HuH-7 (cell line): ENCODE measurements around the gene PEMT.

ENCODE experiments used
- DNase-seq: peaks from one replicate; pipeline ENCODE4 v3.0.0; 2011; ENCODE audit warnings: low spot score

PEMT gene

DNA sequence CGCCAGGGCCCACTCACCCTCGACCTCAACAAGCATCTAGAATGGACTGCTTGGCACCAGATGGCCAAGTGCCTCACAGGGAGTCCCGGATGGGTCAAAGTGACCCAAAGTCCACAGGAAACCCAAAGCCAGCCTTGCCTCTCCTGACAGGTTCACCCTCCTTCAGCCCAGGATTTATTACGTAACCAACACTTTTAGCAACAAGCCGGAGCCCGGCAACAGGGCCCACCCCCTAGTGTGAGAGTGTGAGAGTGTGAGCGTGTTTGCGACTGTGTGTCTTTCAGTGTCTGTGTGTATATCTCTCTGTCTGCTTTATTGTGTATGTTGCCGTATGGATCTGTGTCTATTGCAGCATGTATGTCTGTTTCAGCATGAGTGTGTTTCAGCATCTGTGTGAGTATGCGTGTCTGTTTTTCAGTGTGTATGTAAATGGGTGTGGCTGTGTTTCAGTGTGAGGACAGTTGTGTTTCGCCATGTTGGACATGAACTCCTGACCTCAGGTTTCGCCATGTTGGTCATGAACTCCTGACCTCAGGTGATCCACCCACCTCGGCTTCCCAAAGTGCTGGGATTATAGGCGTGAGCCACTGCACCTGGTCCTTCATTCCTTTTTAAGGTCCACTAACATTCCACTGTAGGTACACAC, 13.7 kb upstream of the PEMT start:
- DNase-seq: no peak

DNA sequence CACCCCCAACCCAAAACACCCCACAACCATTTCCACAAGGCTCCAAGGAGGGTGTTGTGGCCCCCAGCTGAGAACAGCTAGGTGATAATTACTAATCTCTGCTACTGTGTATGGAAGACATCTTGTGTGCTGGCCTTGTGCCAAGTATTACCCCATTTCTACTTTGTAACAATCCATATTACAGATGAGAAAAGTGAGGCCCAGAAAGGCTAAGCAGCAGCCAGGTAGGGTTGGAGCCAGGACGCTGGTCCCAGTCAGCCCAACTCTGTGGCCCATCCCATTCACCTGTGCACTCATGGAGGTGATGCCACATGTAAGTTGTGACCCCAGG, 12.4 kb upstream of the PEMT start:
- no peak for DNase-seq

DNA sequence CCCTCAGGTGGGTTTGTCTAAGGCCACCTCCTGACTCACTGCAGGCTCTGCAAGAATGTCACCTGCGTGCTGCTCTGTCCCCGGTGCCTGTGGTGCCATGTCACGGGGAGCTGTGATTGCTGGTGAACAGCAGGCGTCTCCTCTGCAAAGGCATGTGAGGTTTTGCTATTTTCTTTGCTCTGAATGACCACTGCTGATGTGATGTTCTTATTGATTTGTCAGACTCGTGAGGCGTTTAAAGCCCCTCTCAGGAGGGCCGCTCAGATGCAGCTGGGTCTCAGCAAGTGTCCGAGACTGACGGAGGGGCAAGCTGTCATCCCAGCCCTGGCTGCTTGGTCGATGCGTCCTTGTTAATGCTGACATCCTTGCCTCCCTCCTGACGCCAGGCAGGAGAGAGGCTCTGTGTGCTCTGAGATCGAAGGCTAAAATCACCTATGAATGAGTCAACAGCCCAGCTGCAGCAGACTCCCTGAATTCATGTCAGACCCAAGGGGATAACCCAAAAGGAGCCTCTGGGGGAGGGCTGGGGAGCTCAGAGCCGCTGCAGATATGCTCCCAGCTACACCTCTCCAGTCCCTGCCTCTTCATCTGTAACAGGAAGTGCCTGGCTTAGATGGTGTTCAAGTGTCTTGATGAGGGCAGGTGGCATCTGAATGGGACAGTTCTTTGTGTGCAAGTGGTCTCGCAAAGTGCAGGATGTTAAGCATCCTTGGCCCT, 11.8 kb upstream of the PEMT start:
- no peak for DNase-seq

DNA sequence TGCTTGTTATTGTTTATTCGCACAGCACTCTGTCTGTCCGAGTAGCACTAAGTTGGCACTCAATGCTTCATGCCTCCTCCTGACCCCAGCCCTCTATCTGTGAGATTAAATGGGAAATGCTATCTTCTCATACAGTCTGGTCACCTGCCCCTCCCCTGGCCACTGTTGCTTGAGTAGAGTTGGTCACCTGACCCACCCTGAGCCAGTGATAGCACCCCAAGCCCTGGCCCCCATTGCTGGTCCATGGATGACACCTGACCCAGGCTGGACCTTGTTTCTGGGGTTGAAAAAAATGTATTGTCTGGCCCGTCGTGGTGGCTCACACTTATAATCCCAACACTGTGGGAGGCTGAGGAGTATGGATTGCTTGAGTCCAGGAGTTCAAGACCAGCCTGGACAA, 8.5 kb upstream of the PEMT start:
- DNase-seq: no peak

DNA sequence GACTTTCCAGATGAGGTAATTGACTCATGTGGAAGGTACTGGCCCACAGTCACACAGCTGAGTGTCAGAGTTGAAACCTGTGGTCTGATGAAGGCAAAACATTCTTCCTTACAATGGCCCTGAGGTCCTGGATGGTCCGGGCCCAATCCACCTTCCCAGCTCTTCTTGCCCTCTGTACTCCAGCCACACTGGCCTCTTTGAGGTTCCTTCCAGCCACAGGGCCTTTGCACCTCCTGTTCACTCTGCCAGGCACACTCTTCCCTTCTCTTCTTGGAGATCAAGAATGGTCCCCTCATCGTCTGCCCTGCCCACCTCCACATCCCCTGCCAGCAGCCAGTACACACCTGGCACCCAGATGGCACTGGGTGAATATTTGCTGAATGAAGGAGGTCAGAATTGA, 6.5 kb upstream of the PEMT start:
- no peak for DNase-seq

DNA sequence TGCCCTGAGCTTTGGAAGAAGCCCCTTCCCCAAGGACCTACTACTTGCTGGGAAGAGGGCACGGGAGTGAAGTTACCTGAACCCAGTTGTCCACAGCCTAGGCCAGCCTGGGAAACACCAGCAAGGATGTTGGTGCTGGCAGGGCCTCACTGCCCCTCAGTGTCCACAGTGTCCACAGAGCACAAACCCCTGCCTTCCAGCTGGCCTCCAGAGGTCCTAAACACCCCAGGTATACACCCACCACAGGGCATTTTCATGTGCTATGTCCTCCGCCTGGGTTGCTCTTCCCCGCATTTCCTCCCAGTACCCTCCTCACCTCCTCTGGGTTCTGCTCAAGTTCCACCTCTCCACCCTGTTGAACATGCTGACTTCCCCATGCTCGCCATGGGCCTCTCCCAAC, 4.2 kb upstream of the PEMT start:
- DNase-seq: no peak

DNA sequence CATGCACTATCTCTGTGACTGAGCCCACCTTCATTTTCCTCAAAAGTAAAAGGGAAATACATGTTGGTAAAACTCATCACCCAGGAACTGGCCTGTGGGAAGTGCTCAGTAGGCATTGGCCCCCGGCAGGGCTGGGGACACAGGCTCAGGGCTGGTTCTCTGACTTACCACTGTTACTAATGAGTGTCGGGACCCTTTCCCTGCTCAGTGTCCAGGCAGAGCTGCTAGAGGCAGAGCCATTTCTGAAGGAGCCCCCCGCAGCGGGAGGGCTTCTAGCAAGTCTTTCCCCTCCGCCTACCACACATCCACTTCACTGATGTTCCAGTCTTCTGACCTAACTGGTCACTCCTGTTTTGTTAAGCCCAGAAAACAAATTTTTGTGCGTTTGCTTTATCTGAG, 1.7 kb upstream of the PEMT start:
- DNase-seq: no peak

DNA sequence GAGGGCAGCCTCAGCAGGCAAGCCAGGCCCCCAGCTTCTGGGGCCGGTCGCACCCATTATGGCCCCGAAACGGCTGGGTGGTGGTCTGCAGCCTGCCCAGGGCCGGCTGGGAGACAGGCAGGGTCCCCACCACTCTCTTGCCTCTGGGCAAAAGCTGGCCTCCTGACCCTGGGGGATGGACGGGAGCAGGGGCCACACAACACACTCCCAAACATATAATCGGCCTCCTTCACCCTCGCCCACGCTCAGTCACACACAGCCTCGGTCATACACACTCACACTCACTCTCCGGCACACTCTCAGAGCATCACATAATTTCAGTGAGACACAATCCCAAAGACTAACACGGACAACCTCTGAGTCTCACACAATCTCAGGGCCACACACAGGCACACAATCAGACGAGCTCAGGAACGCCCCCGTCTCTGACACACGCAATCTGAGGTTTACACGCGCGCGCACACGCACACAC, 589 bp downstream of the PEMT start:
- no peak for DNase-seq

DNA sequence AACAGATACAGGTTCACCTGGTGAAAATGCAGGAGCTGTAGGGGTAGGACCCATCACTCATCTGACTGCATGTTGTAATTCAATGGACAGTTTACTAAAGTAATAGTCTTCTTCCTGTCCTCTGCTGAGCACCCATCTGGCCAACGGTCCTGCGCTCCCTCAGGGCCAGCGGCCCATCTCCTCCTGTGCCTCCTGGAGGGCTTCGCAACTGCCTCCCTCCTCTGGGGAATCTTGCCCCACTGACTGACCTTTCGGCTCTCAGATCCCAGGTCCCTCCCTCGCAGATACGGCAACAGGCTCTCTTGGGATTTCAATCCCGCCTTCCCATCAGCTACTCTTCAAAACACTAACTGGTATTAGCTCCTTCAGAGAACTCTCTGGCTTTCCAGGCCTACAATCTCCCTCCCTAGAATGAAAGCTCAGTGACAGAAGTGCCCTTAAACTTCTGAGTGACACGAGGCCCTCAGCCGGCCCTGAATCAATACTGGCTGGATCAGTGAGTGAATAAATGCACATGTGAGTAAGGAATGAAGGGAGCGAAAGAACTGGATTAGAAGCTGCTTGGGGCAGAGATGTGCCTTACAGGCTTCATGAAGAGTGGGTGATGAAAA, 1.3 kb downstream of the PEMT start:
- no peak for DNase-seq

DNA sequence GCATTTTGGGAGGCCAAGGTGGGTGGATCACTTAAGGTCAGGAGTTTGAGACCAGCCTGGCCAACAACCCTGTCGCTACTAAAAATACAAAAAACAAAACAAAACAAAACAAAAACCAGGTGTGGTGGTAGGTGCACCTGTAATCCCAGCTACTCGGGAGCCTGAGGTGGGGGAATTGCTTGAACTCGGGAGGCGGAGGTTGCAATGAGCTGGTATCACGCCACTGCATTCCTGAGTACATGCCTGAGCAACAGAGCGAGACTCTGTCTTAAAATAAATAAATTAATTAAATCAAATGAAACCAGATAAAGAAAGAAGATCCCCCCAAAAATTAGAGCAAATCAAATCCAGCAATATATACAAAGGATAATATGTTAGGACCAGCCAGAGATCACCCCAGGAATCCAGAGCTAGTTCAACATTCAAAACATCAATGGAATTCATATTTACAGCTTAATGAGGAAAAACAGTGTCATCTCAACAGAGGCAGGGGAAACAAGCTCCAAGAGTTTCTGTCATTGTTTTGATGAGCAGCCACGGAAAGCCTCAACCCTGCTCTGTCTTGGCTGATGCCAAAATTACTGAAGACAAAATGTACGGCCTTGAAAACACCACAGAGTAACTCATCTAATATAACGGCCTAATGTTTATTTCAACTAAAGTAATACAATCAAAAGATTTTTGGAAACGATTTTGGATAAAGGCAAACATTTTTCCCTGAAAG, 3.7 kb downstream of the PEMT start:
- no peak for DNase-seq

DNA sequence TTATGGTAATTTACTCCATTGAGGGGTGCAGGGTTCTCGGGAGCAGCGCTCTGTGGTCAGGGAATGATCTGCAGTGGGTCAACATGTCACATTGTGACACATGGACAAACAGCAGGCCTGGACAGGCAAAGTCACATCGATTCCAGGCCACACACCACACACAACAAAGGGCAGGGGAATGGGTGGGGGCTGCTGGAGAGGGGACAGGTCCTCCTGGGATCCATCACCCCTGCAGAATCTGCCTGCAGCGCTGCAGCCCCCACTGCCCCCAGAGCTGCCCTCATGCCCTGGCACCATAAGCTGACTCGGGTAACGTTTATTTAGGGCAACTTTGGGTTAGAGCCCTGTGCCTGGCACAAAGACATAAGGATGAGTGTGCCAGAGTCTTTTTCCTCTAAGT, 9.1 kb downstream of the PEMT start:
- DNase-seq: no peak

DNA sequence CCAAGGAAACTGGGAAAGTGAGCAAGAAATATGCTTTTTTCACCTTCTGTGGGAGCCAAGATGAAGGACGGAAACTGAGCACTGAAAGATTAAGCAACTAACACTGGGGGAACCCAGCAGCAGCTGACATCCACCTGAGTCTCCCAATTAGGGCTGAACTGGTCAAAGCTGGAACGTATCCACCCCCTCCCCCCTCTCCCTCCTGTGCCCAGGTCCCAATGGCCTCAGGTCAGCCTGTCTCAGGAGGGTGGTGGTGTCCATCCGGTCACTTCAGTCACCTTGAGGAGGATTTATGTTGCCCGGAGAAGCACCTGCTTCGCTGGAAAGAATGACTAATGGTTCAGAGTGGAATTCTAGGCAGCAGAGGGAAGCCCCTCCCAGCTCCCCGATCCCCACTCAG, 10.0 kb downstream of the PEMT start:
- DNase-seq: no peak

DNA sequence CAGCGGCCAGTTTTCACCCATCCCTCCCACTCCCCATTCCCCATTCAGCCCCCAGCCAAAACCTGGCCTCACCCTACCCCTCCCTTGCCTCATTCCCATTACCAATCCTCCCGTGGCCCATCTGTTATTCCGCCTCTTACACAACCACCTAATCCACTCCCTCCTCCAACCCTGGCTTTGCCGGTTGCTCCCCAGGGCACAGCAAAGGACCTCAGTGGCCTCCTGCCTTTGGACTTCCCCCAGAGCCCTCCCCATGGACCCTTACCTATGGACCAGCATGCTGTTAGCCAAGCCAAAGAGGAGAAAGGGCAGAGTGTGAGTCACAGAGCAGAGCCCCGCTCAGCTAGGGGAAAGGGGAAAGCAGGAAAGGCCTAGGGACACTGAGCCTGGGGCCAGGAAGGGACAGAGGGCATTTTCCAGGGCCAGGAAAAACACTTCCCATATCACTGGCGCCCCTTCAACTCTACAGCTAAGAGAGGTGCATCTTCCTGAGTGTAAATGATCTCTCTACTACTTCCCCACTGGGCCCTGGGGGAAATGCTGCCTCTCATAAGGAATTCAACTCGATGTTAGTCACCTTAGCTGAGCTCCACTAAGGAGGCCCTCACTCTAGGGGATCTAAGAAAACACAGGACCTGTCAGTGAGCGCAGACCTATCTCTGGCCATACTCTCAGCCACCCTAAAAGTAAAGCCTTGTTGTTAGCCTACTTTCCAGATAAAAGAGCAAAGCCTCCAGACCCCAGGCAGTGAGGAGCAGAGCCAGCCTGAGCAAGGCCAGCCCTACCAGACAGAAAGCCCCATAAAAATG, 10.6 kb downstream of the PEMT start:
- DNase-seq: peak; percentile 49

DNA sequence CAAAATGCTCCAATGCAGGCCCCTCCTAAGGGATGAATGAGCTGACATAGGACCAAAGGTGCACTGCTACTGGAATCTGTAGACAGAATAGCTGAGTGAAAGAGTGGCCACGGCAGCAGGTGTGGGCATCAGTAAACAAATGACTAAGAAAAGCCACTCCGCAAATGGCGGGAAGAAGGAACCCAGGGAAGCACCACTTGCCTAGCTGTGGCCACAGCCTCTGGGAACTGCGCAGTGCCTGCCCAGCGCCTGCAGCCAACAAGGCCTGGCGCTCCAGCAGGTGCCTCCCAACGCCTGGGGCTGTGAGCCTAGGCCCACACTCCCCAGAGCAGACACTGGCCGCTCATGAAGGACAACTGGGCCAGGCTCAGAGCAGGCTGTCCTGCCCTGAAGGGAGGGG, 11.8 kb downstream of the PEMT start:
- no peak for DNase-seq

DNA sequence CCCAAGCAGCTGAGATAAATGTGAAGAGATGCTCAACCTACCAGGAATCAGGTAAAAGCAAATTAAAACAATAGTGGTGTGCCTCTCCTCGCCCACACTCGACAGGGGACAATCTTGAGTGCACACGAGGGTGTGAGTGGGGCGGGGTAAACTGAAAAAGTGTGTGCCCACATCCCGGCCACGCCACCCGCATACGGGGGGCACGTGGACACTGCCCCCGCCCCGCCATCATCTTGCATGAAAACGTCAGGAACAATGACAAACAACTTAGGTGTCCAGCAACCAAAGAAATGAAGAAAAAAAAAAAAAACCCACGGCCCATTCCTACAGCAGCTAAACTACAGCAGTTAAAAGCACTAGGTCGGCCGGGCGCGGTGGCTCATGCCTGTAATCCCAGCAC, 14.1 kb downstream of the PEMT start:
- DNase-seq: no peak

DNA sequence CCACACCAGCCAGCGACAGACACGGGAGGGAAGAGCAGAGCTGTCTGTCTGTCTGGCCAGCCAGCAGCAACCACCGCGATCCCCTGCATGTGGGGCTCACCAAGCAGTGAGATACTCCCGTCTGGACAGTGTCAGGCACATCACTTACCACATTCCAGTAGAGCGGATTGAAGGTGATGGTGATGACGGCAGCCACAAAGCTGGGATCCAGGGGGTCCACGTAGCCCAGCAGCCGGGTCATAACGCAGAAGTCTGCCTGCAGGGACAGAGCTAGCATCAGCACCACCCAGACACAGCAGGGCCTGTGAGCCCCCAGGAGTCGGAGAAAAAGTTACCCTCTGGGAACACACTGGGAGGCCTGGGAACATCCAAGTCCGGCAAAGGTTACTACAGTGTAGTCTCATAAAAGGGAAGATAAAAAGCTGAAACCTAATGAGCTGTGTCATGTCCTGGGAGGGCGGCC, 14.7 kb downstream of the PEMT start:
- no peak for DNase-seq

DNA sequence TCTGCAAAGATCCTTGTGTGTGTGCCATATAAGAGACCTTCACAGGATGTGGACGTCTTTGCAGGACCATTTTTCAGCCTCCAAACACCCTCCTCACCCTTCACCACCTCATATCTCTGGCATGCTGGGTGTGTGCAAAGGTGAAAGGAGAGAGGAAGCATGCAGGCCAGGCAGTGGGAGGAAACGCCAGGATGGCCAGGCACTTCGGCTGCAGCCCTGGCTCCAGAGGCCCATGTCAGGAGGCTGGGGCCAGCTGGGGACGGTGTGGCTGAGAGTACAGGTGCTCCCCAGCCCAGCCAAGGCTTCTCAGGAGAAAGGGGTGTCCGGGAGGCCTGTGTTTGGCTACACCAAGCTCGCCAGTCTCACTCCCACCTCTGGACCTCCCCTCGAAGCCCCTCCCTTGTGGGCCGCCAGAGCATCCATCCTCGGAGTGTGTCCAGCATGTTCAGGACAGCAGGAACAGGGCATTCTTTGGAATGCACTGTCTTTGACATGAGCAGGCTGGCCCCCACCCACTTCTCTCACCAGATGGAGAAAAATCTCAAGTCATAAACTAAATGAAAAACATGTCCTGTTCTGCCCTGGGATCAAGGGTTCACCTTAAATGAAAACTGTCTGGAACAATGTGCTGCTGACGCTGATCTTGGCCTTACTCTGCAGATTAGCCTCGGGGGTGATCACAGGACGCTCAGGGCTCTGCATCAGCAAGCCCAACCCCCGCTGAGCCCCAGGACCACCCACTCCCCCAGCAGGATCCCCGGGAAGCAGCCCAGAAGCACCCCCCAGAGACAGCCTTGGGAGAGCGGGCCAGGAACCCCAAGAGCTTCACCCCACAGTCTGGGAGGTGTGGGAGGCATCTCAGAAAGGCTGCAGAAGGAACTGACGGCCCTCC, 15.9 kb downstream of the PEMT start:
- DNase-seq: no peak

DNA sequence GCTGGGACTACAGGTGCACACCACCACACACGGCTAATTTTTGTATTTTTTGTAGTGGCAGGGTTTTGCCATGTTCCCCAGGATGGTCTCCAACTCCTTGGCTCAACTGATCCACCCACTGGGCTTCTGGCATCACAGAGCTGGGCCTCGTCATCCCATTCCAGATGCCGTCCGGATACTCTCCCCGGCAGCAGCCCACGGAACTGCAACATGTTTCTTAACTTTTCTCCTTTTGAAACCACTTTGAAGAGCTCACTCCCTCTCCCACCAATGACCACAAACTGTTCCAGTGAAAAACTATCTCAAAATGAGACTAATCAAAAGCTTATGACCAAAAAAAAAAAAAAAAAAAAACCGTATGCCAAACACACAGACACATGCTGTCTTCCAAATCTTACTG, 17.6 kb downstream of the PEMT start:
- no peak for DNase-seq

DNA sequence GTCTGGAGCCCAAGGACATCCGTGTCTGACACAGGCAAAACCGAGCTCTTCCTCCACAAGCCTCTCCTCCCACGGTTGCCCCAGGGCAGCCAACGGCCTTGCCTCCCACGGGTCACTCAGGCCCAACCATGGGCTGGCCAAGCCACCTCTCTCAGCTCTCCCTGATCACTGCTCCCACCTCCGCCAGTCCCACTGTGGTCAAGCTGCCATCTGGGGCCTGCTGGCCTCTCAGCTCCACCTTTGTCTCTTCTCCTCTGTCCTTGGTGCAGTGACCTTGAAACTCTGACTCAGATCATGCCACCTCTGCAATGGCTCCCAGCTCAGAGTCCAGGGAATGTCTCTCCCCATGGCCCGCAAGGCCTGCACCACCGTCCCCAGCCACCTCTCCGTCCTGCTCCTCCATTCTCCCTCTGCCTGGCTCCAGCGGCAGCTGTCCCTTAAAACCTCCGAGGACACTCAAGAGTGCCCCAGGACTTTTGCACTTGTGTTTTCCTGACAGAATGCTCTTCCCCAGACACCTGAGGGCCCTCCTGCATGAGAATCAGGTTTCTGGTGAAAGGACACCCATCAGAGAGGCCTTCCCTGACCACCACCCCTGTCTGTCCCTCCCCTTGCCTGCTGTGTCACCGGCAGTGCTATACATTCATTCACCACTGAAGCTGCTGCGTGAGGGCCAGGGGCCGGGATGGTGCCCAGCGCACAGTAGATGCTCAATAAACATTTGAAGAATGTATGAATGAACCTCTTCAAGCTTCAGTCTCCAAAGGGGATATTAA, 19.3 kb downstream of the PEMT start:
- no peak for DNase-seq
